GM21528 (cell line): ENCODE measurements around the gene NAIF1.
"Not testable (repeated sequence)": the region's sequence is repeated elsewhere in the genome, so short reads cannot be mapped to it uniquely, and the experiment has no call there.

Experiments used
- ATAC-seq: cut with Tn5 transposase; IDR thresholded peaks from one replicate; pipeline ENCODE4 v1.9.1; 2021; ENCODE audit warnings: mild to moderate bottlenecking, moderate library complexity; ENCODE audit not compliant: unreplicated experiment, low FRiP score

Gene NAIF1

GRCh38 chr9:128062846-128063831 lies 4.0 kb downstream of the NAIF1 start:
- ATAC-seq, result no peak

DNA sequence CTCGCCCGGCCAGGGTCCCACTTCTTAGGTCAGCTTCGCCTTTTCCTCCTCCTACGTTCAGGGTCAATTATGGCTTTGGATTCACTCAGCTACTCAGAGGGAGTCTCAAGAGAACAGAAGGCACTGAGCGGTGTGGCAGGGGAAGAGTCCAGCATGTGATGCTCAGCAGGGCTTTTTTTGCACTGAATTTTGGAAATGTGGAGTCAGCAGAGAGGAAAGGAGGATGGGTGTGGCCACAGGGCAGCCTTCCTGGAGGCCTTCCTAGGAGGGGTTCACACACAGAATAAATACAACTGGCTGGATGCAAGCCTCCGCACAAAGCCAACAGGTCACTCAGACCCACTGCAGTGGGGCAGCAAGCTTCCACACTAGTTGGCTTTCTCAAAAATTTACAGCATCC lies 4.8 kb downstream of the NAIF1 start:
- no peak for ATAC-seq

GRCh38 chr9:128061275-128061960 lies 5.7 kb downstream of the NAIF1 start:
- ATAC-seq, result no peak

DNA sequence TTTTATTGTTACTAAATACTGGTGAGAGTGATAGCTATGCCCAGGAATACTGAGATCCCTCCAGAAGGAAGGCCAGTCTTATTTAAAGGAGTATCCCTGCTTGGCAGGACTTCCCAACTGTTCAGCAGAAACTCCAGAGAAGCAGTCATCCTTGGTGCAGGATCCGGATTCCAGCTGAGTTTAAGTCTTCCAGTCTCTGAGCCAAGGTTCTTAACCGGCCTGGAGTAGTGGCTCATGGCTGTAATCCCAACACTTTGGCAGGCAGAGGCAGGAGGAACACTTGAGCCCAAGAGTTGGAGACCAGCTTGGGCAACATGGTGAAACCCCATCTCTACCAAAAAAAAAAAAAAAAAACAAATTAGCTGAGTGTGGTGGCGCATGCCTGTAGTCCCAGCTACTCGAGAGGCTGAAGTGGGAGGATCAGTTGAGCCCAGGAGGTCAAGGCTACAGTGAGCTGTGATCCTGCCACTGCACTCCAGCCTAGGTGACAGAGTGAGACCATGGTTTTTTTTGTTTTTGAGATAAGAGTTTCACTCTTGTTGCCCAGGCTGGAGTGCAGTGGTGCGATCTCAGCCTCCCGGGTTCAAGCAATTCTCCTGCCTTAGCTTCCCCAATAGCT lies 7.6 kb downstream of the NAIF1 start:
- ATAC-seq, result no peak

- ATAC-seq, result no peak
Observed at GRCh38 chr9:128057724-128058409, 9.3 kb downstream of the NAIF1 start.

DNA sequence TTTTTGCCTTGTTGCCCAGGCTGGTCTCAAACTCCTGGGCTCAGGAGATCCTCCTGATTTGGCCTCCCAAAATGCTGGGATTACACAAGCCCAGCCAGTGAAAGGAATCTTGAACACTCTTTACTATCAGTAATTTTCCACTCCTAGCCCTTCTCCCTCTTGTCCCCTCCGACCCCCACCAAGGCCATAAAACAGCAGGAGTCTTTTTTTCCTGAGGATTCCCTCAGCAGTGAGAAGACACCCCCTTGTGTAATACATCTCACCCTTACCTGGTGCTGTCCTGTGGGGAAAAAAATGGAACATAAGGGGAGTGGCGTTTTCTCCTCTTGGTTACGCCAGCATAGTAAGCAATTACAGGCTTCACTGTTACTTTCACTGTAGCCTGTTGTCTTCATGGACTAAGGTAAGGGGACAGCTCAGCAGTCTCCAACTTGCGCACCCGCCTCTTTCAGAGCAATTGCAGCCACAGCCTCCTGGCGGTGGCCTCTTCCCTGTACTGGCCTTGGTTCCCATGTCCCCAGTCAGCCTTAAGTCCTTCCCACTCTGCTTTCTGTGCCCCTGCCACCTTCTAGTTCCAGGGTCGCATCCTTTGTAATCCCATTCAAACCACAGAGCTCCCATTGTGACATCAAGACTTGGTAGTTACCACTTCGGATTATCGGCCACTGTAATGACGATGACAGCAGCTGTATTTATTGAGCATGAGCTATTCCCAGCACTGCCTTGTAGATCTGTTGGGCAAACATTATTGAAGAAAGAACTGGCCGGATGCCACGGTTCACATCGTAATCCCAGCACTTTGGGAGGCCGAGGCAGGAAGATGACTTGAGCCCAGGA lies 10.0 kb downstream of the NAIF1 start:
- no peak for ATAC-seq

DNA sequence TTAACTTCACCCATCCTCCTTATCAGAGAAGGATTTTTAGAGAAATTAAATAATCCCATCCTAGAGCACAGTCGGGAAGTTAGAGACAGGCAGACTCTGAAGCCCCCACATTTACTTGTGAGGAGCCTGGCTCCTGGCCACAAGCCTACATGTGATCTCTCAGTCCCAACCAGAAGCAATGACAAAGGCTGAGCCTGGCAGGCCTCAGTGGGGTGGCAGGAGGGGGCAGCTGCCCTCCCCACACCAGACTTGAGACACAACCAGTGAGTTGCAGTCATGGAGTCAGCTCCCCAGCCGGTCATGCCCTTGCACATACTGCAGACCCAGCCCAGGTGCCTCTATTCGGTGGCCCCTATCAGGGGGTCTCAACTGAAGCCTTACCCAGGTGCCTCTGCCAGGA lies 11.0 kb downstream of the NAIF1 start:
- ATAC-seq, result no peak

- ATAC-seq, result no peak
Observed at GRCh38 chr9:128055344-128056040, 11.6 kb downstream of the NAIF1 start.

DNA sequence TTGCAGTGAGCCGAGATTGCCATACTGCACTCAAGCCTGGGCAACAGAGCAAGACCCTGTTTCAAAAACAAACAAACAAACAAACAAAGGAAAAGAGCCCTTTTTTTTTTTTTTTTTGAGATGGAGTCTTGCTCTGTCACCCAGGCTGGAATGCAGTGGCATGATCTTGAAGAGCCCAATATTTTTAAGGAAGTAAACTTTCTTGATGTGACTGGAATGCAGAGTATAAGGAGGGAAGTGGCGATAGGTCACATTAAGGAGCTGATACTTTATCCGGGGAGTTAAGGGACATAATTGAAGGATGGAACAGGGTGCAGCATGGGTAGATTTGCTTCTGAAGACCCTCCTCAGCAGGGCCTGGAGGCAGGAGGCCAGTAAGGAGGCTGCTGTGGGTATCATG lies 13.0 kb downstream of the NAIF1 start:
- no peak for ATAC-seq

DNA sequence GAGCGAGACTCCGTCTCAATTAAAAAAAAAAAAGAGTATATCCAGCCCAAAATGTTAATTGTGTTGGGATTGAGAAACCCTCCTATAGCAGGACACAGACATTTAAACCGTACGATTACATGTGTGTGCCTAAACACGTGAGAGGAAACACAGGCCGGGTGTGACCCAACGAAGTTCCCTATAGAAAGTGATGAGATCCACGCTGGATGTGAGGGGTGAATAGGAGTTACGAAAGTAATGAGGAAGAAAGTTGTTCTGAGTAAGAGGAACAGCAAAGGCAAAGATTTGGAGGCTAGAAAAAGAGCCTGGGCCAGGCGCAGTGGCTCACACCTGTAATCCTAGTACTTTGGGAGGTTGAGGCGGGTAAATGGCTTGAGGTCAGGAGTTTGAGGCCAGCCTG lies 13.6 kb downstream of the NAIF1 start:
- no peak for ATAC-seq

- ATAC-seq, result no peak
Observed at GRCh38 chr9:128051932-128052709, 15.0 kb downstream of the NAIF1 start.

DNA sequence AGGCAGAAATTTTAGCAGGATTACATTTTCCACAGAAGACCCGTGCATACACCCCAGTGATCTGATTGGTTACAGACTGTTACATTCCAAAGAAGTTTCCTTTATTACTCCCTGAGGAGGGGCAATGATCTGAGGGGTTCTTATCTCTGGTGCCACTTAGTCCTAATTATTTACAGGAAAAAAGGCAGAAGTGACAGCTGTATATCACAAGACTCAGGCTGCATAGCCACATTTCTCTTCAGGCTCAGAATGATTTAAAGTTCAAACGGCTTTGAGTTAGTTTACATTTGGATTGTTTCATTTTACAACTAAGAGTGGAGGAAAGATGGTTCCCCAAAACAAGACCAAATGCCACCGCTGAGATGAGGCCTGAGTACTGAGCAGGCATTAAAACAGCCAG lies 17.3 kb downstream of the NAIF1 start:
- no peak for ATAC-seq

GRCh38 chr9:128048663-128049062 lies 18.5 kb downstream of the NAIF1 start:
- ATAC-seq, result no peak

DNA sequence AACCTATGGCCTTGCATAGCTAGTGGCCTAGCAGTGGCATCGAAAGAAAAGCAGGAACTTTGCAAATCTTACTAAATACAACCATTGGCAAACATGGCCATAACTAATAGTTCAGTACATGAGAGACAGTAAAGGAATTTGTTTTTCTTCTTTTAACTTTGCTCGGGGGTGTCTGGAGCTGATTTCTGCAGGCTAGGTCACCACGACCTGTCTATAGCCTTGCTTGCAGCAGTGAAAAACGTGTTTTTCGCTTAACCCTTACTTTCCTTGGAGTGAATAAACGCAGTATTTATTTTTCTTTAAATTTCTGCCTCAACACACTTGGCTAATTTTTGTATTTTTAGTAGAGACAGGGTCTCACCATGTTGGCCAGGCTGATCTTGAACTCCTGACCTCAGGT lies 19.9 kb downstream of the NAIF1 start:
- no peak for ATAC-seq

GRCh38 chr9:128045831-128046230 lies 21.3 kb downstream of the NAIF1 start:
- no peak for ATAC-seq

DNA sequence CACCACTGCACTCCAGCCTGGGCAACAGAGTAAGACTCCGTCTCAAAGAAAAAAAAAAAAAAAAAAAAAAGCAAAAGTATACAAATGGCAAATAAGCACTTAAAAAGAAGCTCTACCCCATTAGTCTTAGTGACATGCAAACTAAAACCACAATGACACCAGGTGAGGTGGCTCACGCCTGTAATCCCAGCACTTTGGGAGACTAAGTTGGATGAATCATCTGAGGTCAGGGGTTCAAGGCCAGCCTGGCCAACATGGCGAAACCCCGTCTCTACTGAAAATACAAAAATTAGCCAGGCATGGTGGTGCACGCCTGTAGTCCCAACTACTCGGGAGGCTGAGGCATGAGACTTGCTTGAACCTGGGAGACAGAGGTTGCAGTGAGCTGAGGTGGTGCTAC lies 21.7 kb downstream of the NAIF1 start:
- ATAC-seq, result not testable (repeated sequence)

DNA sequence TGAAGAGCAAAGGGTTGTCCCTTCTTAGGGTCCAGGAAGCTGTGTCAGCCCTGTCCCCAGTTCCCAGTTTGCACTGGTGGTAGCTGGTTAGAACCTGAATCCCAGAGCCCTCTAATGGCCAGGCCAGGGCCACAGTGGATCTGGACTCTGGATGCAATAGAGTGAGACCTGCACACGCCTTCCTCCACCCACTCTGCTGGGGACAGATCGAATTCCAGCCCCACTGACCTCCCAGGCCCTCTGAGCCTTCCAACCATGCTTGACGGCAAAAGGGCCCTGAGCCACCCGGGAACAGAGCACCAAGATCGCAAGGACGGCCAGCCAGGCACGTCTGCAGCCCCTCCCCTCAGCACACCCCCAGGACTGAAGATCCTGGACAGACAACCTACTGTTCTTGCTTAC lies 23.7 kb downstream of the NAIF1 start:
- no peak for ATAC-seq

DNA sequence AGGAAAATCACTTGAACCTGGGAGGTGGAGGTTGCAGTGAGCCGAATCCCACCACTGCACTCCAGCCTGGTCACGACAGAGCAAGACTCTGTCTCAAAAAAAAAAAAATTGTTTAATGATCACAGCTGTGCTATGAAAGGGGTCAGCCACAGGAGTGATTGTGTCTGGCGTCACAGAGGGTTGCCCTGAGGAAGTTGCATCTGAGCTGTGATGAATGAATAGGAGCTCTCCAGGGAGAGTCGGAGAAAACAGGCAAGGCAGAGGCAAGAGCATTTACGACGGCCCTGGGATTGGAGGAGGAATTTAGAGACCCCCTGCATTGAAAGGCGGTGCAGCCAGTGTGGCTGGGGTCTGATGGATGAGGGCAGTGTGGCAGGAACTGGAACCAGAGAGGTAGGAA lies 25.1 kb downstream of the NAIF1 start:
- no peak for ATAC-seq

DNA sequence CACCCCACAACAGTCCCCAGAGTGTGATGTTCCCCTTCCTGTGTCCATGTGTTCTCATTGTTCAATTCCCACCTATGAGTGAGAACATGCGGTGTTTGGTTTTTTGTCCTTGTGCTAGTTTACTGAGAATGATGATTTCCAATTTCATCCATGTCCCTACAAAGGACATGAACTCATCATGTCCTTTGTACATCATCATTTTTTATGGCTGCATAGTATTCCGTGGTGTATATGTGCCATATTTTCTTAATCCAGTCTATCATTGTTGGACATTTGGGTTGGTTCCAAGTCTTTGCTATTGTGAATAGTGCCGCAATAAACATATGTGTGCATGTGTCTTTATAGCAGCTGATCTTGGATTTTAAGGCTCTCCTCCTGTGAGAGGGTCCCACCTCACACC lies 26.3 kb downstream of the NAIF1 start:
- ATAC-seq, result not testable (repeated sequence)
